Calu3 (cell line): Measurements from ENCODE around the gene FAM227A. TPM values are rescaled to one million over a fixed set of nuclear protein-coding genes. Genes with fewer than 3 reads are reported as not detected.

Experiments
- BruUV-seq: library from RNA; stranded (reverse); fragments of 400-500 nt; replicated peaks from 2 replicates; lab custom pipeline; 2021; lab: Mats Ljungman, UMichigan
- CTCF ChIA-PET: fragments of 300-600 bp; sonication (Branson Sonifier 250); formaldehyde crosslinking; loops from one replicate; lab custom pipeline; 2022; ENCODE audit warnings: antibody characterized with exemption; lab: Charles Lee
- DNase-seq: peaks from one replicate; pipeline ENCODE4 v3.0.0; 2022
- H3K27ac Mint-ChIP-seq: one replicate; pipeline ENCODE4 v1.8.0; 2022; ENCODE audit warnings: mixed read lengths; ENCODE audit not compliant: unreplicated experiment
- H3K27me3 Mint-ChIP-seq: one replicate; pipeline ENCODE4 v1.8.0; 2022; ENCODE audit warnings: mixed read lengths; ENCODE audit not compliant: unreplicated experiment
- H3K36me3 Mint-ChIP-seq: one replicate; pipeline ENCODE4 v1.8.0; 2022; ENCODE audit warnings: mild to moderate bottlenecking, moderate library complexity, mixed read lengths; ENCODE audit not compliant: insufficient read depth, unreplicated experiment
- H3K4me1 Mint-ChIP-seq: one replicate; pipeline ENCODE4 v1.8.0; 2022; ENCODE audit warnings: mild to moderate bottlenecking, low read depth, mixed read lengths; ENCODE audit not compliant: unreplicated experiment
- H3K4me3 Mint-ChIP-seq: one replicate; pipeline ENCODE4 v1.8.0; 2022; ENCODE audit warnings: mild to moderate bottlenecking, low read depth, moderate library complexity, mixed read lengths; ENCODE audit not compliant: unreplicated experiment
- H3K9me3 Mint-ChIP-seq: one replicate; pipeline ENCODE4 v1.8.0; 2022; ENCODE audit warnings: low read depth, mixed read lengths; ENCODE audit not compliant: unreplicated experiment
- intact Hi-C: fragments of 100-400 bp; cut with micrococcal nuclease; formaldehyde crosslinking; loops from one replicate; pipeline ENCODE4 v1.10.0; 2022; ENCODE audit not compliant: unreplicated experiment
- total RNA-seq: library from RNA; stranded (reverse); gene quantifications from 2 replicates; pipeline ENCODE4 v1.2.3, GENCODE V29; 2022
- TF ChIP-seq, protein P1 (sequence below): fragments of 200-600 bp; IDR thresholded peaks from one replicate; pipeline ENCODE4 v1.8.0; 2022; ENCODE audit warnings: antibody characterized with exemption; ENCODE audit not compliant: unreplicated experiment

The FAM227A gene
- total RNA-seq, 1 experiment from 2014 or later = 9.6 TPM

DNA sequence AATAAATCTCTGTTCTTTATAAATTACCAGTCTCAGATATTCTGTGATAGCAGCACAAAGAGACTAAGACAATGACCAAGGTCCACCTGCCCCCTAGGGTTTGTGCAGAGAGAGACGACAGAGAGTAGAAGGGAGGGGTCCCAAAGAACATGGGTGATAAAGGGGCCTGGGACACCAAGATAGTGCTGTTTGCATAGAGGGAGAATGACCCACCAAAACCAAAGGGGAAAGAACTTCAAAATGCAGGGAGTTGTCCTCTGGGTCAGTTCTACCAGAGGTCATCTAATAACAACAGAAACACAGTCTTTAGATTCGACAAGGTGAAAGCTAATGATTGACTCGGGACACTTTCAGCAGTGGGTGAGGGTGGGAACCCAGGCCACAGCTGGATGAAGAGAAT lies 23.7 kb downstream of the FAM227A start:
- H3K36me3 Mint-ChIP-seq = no peaks in the 10 kb centered on the region
- H3K9me3 Mint-ChIP-seq = no peaks in the 10 kb centered on the region
- H3K27me3 Mint-ChIP-seq = no peaks in the 10 kb centered on the region
- CTCF ChIA-PET = no interaction called here
- no TSS peak for BruUV-seq
- H3K4me1 Mint-ChIP-seq = no peaks in the 10 kb centered on the region
- H3K4me3 Mint-ChIP-seq = no peak overlapping the region
- no peak overlapping the region for H3K27ac Mint-ChIP-seq
- no peak for DNase-seq
- intact Hi-C loops = no loop called here
- TF ChIP-seq, protein P1, sequence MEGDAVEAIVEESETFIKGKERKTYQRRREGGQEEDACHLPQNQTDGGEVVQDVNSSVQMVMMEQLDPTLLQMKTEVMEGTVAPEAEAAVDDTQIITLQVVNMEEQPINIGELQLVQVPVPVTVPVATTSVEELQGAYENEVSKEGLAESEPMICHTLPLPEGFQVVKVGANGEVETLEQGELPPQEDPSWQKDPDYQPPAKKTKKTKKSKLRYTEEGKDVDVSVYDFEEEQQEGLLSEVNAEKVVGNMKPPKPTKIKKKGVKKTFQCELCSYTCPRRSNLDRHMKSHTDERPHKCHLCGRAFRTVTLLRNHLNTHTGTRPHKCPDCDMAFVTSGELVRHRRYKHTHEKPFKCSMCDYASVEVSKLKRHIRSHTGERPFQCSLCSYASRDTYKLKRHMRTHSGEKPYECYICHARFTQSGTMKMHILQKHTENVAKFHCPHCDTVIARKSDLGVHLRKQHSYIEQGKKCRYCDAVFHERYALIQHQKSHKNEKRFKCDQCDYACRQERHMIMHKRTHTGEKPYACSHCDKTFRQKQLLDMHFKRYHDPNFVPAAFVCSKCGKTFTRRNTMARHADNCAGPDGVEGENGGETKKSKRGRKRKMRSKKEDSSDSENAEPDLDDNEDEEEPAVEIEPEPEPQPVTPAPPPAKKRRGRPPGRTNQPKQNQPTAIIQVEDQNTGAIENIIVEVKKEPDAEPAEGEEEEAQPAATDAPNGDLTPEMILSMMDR = no peak

DNA sequence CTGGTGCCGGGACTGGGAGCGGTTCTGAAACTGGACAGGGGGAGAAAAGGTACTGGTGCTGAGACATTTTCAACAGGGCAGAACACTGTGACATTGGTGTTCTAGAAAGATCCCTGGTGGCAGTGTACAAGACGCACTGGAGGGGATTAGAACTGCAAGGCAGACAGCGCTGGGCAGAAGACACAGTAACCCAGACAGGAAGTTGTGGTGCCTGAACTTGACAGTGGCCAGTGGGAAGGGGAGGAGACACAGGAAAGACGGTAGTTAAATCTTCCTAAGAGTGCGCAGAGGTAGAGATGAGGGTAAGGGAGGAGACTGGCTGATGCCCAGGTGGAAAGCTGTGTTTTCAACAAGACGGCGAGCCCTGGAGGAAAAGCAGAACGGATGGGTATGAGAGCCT lies 24.5 kb downstream of the FAM227A start:
- Mint-ChIP-seq H3K27me3 (no peaks in the 10 kb centered on the region), H3K9me3 (no peaks in the 10 kb centered on the region)

DNA sequence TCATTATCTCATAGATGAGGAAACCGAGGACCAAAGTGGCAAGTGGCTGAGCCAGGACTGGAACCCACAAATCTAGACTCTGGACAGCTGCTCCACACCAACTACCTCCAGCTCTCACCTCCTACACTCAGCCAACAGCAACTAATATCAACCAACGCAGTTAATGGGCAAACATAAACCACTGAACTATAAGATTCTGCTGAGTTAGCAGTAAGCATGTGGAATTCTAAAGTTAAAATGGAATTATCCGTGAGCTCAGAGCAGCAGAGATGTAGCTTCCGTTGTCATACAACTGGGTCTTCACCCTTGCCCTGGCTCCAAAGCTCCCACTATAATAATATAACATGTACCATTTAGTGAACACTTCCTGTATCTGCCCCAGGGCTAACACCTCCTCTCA lies 27.1 kb downstream of the FAM227A start:
- H3K36me3 Mint-ChIP-seq = no peaks in the 10 kb centered on the region
- peaks cover under 1% of the 10 kb centered on the region for H3K4me1 Mint-ChIP-seq
- intact Hi-C loops = no loop called here
- CTCF ChIA-PET = no interaction called here
- no peaks in the 10 kb centered on the region for H3K27me3 Mint-ChIP-seq
- TF ChIP-seq, protein P1 = no peak
- no peaks in the 10 kb centered on the region for H3K9me3 Mint-ChIP-seq
- H3K27ac Mint-ChIP-seq = no peak overlapping the region
- no peak for DNase-seq
- no TSS peak for BruUV-seq
- H3K4me3 Mint-ChIP-seq = no peak overlapping the region

More for the DNA sequence above, 24.5 kb downstream of the FAM227A start:
- DNase-seq = no peak
- no peaks in the 10 kb centered on the region for H3K36me3 Mint-ChIP-seq
- H3K27ac Mint-ChIP-seq = no peak overlapping the region
- H3K4me3 Mint-ChIP-seq = no peak overlapping the region
- TF ChIP-seq, protein P1 = no peak
- intact Hi-C loops = no loop called here
- no TSS peak for BruUV-seq
- no peaks in the 10 kb centered on the region for H3K4me1 Mint-ChIP-seq
- CTCF ChIA-PET = no interaction called here

DNA sequence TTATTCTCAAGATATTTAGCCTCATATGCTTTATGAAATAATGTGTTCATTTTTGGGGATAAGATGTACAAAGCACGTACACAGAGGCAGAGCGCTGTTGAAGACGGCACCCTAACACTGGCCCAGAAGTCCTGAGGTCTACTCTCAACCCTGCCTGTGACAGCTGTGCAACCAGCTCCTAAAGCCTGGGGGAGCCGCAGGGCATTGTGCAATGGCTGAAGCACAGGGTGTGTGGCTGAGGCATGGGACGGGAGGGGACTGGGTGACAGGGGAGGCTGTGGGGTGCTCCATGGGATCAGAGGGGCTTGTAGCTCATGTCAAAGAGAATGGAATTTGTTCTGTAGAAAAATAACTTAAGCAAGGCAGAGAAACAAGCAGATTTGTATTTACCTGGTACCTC lies 27.7 kb downstream of the FAM227A start:
- CTCF ChIA-PET = no interaction called here
- no peak for DNase-seq
- BruUV-seq = no TSS peak

More for the DNA sequence above, 27.7 kb downstream of the FAM227A start:
- TF ChIP-seq, protein P1 = no peak
- no peaks in the 10 kb centered on the region for H3K36me3 Mint-ChIP-seq
- H3K27me3 Mint-ChIP-seq = no peaks in the 10 kb centered on the region
- peaks cover 7% of the 10 kb centered on the region for H3K4me1 Mint-ChIP-seq
- H3K9me3 Mint-ChIP-seq = no peaks in the 10 kb centered on the region
- no peak overlapping the region for H3K4me3 Mint-ChIP-seq
- H3K27ac Mint-ChIP-seq = no peak overlapping the region
- intact Hi-C loops = no loop called here
